Suprapubic skin (tissue), 4 donors: ENCODE results near the gene MOB1B.

ENCODE experiments used
- CTCF ChIP-seq, 2 donors: fragments of 200-600 bp in 1 of 2; fragments of 450-650 bp in 1 of 2; sonication (generic) in 1 of 2; IDR thresholded peaks; one replicate each; pipeline ENCODE4 v1.5.1; 2016 to 2019; ENCODE audit warnings: antibody characterized with exemption in 2 of 2, mild to moderate bottlenecking in 1 of 2, moderate library complexity in 1 of 2
- EP300 ChIP-seq: sonication (generic); formaldehyde crosslinking; IDR thresholded peaks from one replicate; pipeline ENCODE4 v1.6.1; 2017; ENCODE audit warnings: antibody characterized with exemption
- POLR2AphosphoS5 ChIP-seq, 3 donors: sonication (generic); formaldehyde crosslinking; IDR thresholded peaks; one replicate each; pipeline ENCODE4 v1.6.1; 2017; ENCODE audit warnings: antibody characterized with exemption in 3 of 3

GRCh38 chr4:70994387-70995099 lies 92.4 kb downstream of the MOB1B start:
- TF ChIP-seq EP300 (no peak), POLR2AphosphoS5 (IDR thresholded peaks at IDR 0.05) (no peak), CTCF (IDR thresholded peaks at IDR 0.05) (no peak)
